ENCODE results near the gene MAPK8. TPM values are rescaled to one million over a fixed set of nuclear protein-coding genes. Genes with fewer than 3 reads are reported as not detected.

MAPK8 gene
- total RNA-seq, 1 donor from 2014 or later: 7.7 TPM

GRCh38 chr10:48292616-48293015 is 13.9 kb upstream of the MAPK8 start:
- Histone ChIP-seq H3K27ac (no peak overlapping the region), H3K27me3 (no peaks in the 10 kb centered on the region), H3K4me3 (no peak overlapping the region), H3K4me1 (no peaks in the 10 kb centered on the region), H3K9me3 (no peaks in the 10 kb centered on the region), H3K36me3 (no peaks in the 10 kb centered on the region)
- intact Hi-C loops (cut with DNase I): no loop called here
- DNase-seq (ENCODE audit: low spot score in 2 of 2): no peak
- TF ChIP-seq CTCF (IDR thresholded peaks at IDR 0.05): no peak

- no peak overlapping the region for H3K27ac ChIP-seq
- H3K9me3 ChIP-seq: no peaks in the 10 kb centered on the region
- no peaks in the 10 kb centered on the region for H3K4me1 ChIP-seq
- no peaks in the 10 kb centered on the region for H3K36me3 ChIP-seq
- intact Hi-C loops (cut with DNase I): no loop called here
- no peak for TF ChIP-seq CTCF (IDR thresholded peaks at IDR 0.05)
- DNase-seq (ENCODE audit: low spot score in 2 of 2): no peak
- no peak overlapping the region for H3K4me3 ChIP-seq
- H3K27me3 ChIP-seq: no peaks in the 10 kb centered on the region
Measured at GRCh38 chr10:48294431-48294830, 12.0 kb upstream of the MAPK8 start.

- DNase-seq (ENCODE audit: low spot score in 2 of 2): no peak
- Histone ChIP-seq H3K27ac (no peak overlapping the region), H3K4me1 (no peaks in the 10 kb centered on the region), H3K9me3 (no peaks in the 10 kb centered on the region), H3K27me3 (no peaks in the 10 kb centered on the region), H3K4me3 (no peak overlapping the region), H3K36me3 (no peaks in the 10 kb centered on the region)
- intact Hi-C loops (cut with DNase I): no loop called here
- no peak for TF ChIP-seq CTCF (IDR thresholded peaks at IDR 0.05)
Measured at GRCh38 chr10:48296576-48297098, 9.8 kb upstream of the MAPK8 start.

- intact Hi-C loops (cut with DNase I): no loop called here
- no peak for TF ChIP-seq CTCF (IDR thresholded peaks at IDR 0.05)
Measured at GRCh38 chr10:48299066-48299465, 7.4 kb upstream of the MAPK8 start.

GRCh38 chr10:48299692-48300091 is 6.8 kb upstream of the MAPK8 start:
- intact Hi-C loops (cut with DNase I): no loop called here

More at GRCh38 chr10:48299066-48299465, 7.4 kb upstream of the MAPK8 start:
- Histone ChIP-seq H3K36me3 (no peaks in the 10 kb centered on the region), H3K9me3 (no peaks in the 10 kb centered on the region), H3K27me3 (no peaks in the 10 kb centered on the region), H3K4me3 (no peak overlapping the region), H3K4me1 (no peaks in the 10 kb centered on the region), H3K27ac (no peak overlapping the region)
- no peak for DNase-seq (ENCODE audit: low spot score in 2 of 2)

More at GRCh38 chr10:48299692-48300091, 6.8 kb upstream of the MAPK8 start:
- H3K4me3 ChIP-seq: no peak overlapping the region
- no peaks in the 10 kb centered on the region for H3K27me3 ChIP-seq
- H3K4me1 ChIP-seq: no peaks in the 10 kb centered on the region
- TF ChIP-seq CTCF (IDR thresholded peaks at IDR 0.05): no peak
- H3K27ac ChIP-seq: no peak overlapping the region
- H3K9me3 ChIP-seq: no peaks in the 10 kb centered on the region
- DNase-seq (ENCODE audit: low spot score in 2 of 2): no peak
- H3K36me3 ChIP-seq: no peaks in the 10 kb centered on the region

All from ascending aorta (tissue), 2 donors.